Progenitor cell of endocrine pancreas (in vitro differentiated cells): Measurements from ENCODE around the gene CNTN2. TPM values are rescaled to one million over a fixed set of nuclear protein-coding genes. Genes with fewer than 3 reads are reported as not detected.

Experiments
- DNase-seq: peaks from one replicate; pipeline ENCODE4 v3.0.0; 2021; ENCODE audit warnings: low spot score; ENCODE audit not compliant: unreplicated experiment
- H3K27ac Mint-ChIP-seq: 2 replicates; pipeline ENCODE4 v1.8.0; 2021; ENCODE audit warnings: mild to moderate bottlenecking, moderate library complexity, mixed read lengths
- H3K27me3 Mint-ChIP-seq: 2 replicates; pipeline ENCODE4 v1.8.0; 2021; ENCODE audit warnings: mixed read lengths
- H3K36me3 Mint-ChIP-seq: 2 replicates; pipeline ENCODE4 v1.8.0; 2022; ENCODE audit warnings: mixed read lengths; ENCODE audit not compliant: insufficient read depth
- H3K4me1 Mint-ChIP-seq: 2 replicates; pipeline ENCODE4 v1.8.0; 2021; ENCODE audit warnings: low read depth, mixed read lengths
- H3K4me3 Mint-ChIP-seq: 2 replicates; pipeline ENCODE4 v1.8.0; 2021; ENCODE audit warnings: low read depth, mild to moderate bottlenecking, moderate library complexity, mixed read lengths
- H3K9me3 Mint-ChIP-seq: 2 replicates; pipeline ENCODE4 v1.8.0; 2021; ENCODE audit warnings: low read depth, mixed read lengths
- total RNA-seq: library from RNA; stranded (reverse); gene quantifications from 2 replicates; pipeline ENCODE4 v1.2.1, GENCODE V29; 2021
- TF ChIP-seq, protein P1 (sequence below): fragments of 200-600 bp; sonication (generic); IDR thresholded peaks from one replicate; pipeline ENCODE4 v1.5.0; 2021; ENCODE audit warnings: antibody characterized with exemption, mild to moderate bottlenecking; ENCODE audit not compliant: unreplicated experiment

The CNTN2 gene
- total RNA-seq, 1 donor from 2014 or later, result not detected

DNA sequence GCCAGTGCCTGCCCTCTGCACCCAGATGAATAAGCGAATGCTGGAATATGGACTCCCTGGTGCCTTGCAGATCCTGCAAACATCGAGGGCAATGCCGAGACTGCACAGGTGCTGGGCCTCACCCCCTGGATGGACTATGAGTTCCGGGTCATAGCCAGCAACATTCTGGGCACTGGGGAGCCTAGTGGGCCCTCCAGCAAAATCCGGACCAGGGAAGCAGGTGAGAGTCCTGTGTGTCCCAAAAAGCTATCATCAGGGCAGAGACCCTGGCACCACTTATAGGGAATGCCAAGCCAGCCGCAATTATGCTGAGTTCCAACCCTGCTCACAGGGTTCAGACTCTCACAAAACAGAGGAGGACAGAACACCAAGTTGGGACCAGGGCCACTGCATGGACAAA is 24.0 kb downstream of the CNTN2 start:
- Mint-ChIP-seq H3K27ac (no peak overlapping the region), H3K36me3 (no peaks in the 10 kb centered on the region), H3K9me3 (no peaks in the 10 kb centered on the region), H3K4me1 (no peaks in the 10 kb centered on the region), H3K4me3 (no peak overlapping the region), H3K27me3 (no peaks in the 10 kb centered on the region)
- DNase-seq, result no peak
- TF ChIP-seq, protein P1, sequence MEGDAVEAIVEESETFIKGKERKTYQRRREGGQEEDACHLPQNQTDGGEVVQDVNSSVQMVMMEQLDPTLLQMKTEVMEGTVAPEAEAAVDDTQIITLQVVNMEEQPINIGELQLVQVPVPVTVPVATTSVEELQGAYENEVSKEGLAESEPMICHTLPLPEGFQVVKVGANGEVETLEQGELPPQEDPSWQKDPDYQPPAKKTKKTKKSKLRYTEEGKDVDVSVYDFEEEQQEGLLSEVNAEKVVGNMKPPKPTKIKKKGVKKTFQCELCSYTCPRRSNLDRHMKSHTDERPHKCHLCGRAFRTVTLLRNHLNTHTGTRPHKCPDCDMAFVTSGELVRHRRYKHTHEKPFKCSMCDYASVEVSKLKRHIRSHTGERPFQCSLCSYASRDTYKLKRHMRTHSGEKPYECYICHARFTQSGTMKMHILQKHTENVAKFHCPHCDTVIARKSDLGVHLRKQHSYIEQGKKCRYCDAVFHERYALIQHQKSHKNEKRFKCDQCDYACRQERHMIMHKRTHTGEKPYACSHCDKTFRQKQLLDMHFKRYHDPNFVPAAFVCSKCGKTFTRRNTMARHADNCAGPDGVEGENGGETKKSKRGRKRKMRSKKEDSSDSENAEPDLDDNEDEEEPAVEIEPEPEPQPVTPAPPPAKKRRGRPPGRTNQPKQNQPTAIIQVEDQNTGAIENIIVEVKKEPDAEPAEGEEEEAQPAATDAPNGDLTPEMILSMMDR, result no peak

DNA sequence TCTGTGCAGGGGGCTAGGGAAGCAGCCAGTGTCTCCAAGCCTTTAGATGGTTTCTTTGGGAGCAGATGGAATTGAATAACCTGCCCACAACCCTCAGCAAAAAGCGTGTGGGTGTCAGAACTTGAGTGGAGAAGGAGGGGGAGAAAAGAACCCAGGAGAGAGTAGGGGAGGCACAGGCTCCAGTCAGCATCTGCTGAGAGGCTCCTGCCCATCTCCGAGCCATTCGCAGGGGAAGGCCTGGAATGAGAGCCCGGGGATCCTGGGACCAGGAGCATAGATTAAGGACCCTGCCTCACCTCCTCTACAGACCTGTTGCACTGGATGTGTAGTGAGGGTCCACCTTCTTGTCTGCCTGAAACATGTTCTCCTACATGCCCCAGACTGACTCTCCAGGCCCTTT is 25.0 kb downstream of the CNTN2 start:
- Mint-ChIP-seq H3K4me1 (no peaks in the 10 kb centered on the region), H3K27ac (no peak overlapping the region), H3K4me3 (no peak overlapping the region), H3K27me3 (no peaks in the 10 kb centered on the region), H3K36me3 (no peaks in the 10 kb centered on the region), H3K9me3 (no peaks in the 10 kb centered on the region)
- no peak for DNase-seq
- TF ChIP-seq, protein P1, result no peak

DNA sequence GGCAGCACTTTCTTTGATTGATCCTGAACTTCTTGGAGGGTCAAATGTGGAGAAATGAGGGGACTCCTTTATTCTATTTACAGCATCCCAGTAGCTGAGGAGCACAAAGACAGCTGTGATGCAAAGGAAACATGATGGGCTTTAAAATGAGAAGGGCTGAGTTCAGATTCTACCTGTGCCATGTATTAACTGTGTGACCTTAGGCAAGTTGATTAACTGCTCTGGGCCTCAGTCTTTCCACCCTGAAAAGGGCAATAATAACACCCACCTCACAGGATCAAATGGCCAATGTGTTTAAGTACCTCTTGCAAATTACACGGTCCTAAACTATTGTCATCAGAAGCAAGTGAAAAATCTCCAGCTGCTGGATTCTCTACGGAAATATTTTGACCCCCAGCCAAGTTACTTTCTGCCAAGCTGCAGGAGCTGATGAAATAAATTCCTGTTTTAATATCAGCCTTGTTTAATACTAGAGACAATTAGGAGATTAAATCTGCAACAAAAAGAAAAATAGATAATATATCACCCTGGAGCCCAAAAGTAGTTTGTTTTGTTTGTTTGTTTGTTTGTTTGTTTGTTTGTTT is 25.5 kb downstream of the CNTN2 start:
- Mint-ChIP-seq H3K36me3 (no peaks in the 10 kb centered on the region), H3K4me1 (no peaks in the 10 kb centered on the region), H3K27ac (no peak overlapping the region), H3K9me3 (no peaks in the 10 kb centered on the region), H3K27me3 (no peaks in the 10 kb centered on the region), H3K4me3 (no peak overlapping the region)
- TF ChIP-seq, protein P1, result no peak
- DNase-seq, result no peak

DNA sequence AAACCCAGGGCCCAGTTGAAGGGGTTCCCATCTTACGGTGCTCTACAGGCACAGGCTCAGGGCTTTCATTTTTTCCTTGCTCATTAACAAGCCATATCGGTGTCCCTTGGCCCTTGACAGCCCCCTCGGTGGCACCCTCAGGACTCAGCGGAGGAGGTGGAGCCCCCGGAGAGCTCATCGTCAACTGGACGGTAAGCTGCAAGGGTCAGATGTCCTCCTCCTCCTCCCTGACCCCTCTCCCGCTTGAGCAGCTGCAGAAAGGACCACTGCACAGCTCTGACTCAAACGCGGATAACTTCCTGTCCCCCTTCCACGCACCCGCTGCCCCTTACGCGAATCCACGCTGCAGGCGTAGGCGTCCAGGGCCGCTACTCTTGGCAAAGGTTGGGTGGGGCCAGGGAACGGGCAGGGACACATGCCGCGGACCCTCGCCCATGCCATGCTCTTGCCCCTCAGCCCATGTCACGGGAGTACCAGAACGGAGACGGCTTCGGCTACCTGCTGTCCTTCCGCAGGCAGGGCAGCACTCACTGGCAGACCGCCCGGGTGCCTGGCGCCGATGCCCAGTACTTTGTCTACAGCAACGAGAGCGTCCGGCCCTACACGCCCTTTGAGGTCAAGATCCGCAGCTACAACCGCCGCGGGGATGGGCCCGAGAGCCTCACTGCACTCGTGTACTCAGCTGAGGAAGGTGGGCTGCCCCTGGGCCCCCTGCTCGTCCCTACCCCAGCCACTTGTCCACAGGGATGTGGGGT is 26.5 kb downstream of the CNTN2 start:
- DNase-seq, result no peak
- TF ChIP-seq, protein P1, result no peak
- Mint-ChIP-seq H3K4me1 (no peaks in the 10 kb centered on the region), H3K9me3 (no peaks in the 10 kb centered on the region), H3K36me3 (no peaks in the 10 kb centered on the region), H3K27me3 (no peaks in the 10 kb centered on the region), H3K27ac (no peak overlapping the region), H3K4me3 (no peak overlapping the region)

DNA sequence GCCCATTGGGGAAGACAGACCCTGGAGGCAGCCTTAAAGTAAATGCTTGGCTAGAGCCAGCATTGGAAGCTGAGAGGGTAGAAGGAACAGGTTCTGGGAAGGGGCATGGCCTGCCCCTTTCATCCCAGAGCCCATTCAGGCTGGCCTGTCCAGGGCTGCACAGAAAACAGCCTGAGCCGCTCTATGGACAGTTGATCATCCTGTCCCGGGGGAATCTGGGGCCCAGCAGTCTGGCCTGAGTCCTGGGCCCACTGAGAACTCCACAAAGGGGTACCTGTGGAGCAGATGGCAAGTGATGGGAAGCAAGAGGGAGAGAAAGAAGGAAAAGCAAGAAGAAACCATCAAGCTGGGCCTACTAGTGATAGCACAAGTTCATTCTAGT is 28.0 kb downstream of the CNTN2 start:
- Mint-ChIP-seq H3K27ac (no peak overlapping the region), H3K36me3 (no peaks in the 10 kb centered on the region), H3K4me3 (no peak overlapping the region), H3K27me3 (no peaks in the 10 kb centered on the region), H3K4me1 (no peaks in the 10 kb centered on the region), H3K9me3 (no peaks in the 10 kb centered on the region)
- no peak for DNase-seq
- TF ChIP-seq, protein P1, result no peak
